ENCODE measurements around the gene IL26.
A peak's percentile ranks its signal among the peaks of the same experiment; 100 is the strongest.
"Not testable (repeated sequence)": the region's sequence is repeated elsewhere in the genome, so short reads cannot be mapped to it uniquely, and the experiment has no call there.

IL26 gene

GRCh38 chr12:68176257-68176656 is 49.4 kb downstream of the IL26 start:
- no peak for DNase-seq (ENCODE audit: low read depth)
- no peak for TF ChIP-seq CTCF (IDR thresholded peaks at IDR 0.05; ENCODE audit: low read depth, low read length, missing control alignments)

GRCh38 chr12:68175557-68176061 is 50.0 kb downstream of the IL26 start:
- peak; percentile 43 for DNase-seq (ENCODE audit: low read depth)
- no peak overlapping the region for H3K4me3 ChIP-seq (ENCODE audit: low read depth, low read length)
- TF ChIP-seq CTCF (IDR thresholded peaks at IDR 0.05; ENCODE audit: low read depth, low read length, missing control alignments): no peak

More at GRCh38 chr12:68176257-68176656, 49.4 kb downstream of the IL26 start:
- no peak overlapping the region for H3K4me3 ChIP-seq (ENCODE audit: low read depth, low read length)

GRCh38 chr12:68174761-68175160 is 50.8 kb downstream of the IL26 start:
- DNase-seq (ENCODE audit: low read depth): not testable (repeated sequence)

GRCh38 chr12:68173792-68174191 is 51.8 kb downstream of the IL26 start:
- no peak overlapping the region for H3K4me3 ChIP-seq (ENCODE audit: low read depth, low read length)
- no peak for TF ChIP-seq CTCF (IDR thresholded peaks at IDR 0.05; ENCODE audit: low read depth, low read length, missing control alignments)
- DNase-seq (ENCODE audit: low read depth): no peak

More at GRCh38 chr12:68174761-68175160, 50.8 kb downstream of the IL26 start:
- H3K4me3 ChIP-seq (ENCODE audit: low read depth, low read length): not testable (repeated sequence)

- H3K4me3 ChIP-seq (ENCODE audit: low read depth, low read length): no peak overlapping the region
- DNase-seq (ENCODE audit: low read depth): no peak
- TF ChIP-seq CTCF (IDR thresholded peaks at IDR 0.05; ENCODE audit: low read depth, low read length, missing control alignments): no peak
Measured at GRCh38 chr12:68170726-68171125, 54.9 kb downstream of the IL26 start.

- DNase-seq (ENCODE audit: low read depth): no peak
- H3K4me3 ChIP-seq (ENCODE audit: low read depth, low read length): no peak overlapping the region
- TF ChIP-seq CTCF (IDR thresholded peaks at IDR 0.05; ENCODE audit: low read depth, low read length, missing control alignments): no peak
Measured at GRCh38 chr12:68169213-68169889, 56.3 kb downstream of the IL26 start.

GRCh38 chr12:68166317-68166831 is 59.2 kb downstream of the IL26 start:
- DNase-seq (ENCODE audit: low read depth): no peak
- TF ChIP-seq CTCF (IDR thresholded peaks at IDR 0.05; ENCODE audit: low read depth, low read length, missing control alignments): no peak
- no peak overlapping the region for H3K4me3 ChIP-seq (ENCODE audit: low read depth, low read length)
